Bronchial epithelial cell (primary cell): ENCODE measurements around the gene DOK7. TPM values are rescaled to one million over a fixed set of nuclear protein-coding genes. Genes with fewer than 3 reads are reported as not detected.

Experiments used
- DNase-seq: peaks from one replicate; pipeline ENCODE4 v3.0.0-alpha.2; 2010; ENCODE audit warnings: low read depth
- FAIRE-seq: peaks from 2 replicates; lab custom pipeline; 2011; peaks lifted over from hg19 to GRCh38; lab: Jason Lieb, UNC
- H3K27me3 ChIP-seq: 2 replicates; pipeline ENCODE4 v1.5.1; 2011; ENCODE audit warnings: low read length; ENCODE audit not compliant: control insufficient read depth, insufficient read depth
- H3K36me3 ChIP-seq: 2 replicates; pipeline ENCODE4 v1.5.1; 2011; ENCODE audit warnings: low read length; ENCODE audit not compliant: control insufficient read depth, insufficient read depth
- H3K4me3 ChIP-seq: 2 replicates; pipeline ENCODE4 v1.5.1; 2011; ENCODE audit warnings: mild to moderate bottlenecking, low read depth, low read length, control low read depth
- CTCF ChIP-seq: IDR thresholded peaks from 2 replicates; pipeline ENCODE4 v1.5.1; 2011; ENCODE audit warnings: mild to moderate bottlenecking, moderate library complexity, low read length, control low read depth, inconsistent platforms; ENCODE audit not compliant: insufficient read depth, severe bottlenecking
- total RNA-seq: library from RNA; depleted of rRNA; stranded (reverse); fragments of >200 nt; gene quantifications from 2 replicates; pipeline ENCODE4 v1.2.1, GENCODE V29; 2014

Gene DOK7
- total RNA-seq, 1 donor from 2014 or later, result 4.2 TPM

- no peak for TF ChIP-seq CTCF
- DNase-seq (no peak), FAIRE-seq (no peak)
- no peaks in the 10 kb centered on the region for H3K36me3 ChIP-seq
- H3K27me3 ChIP-seq, result no peaks in the 10 kb centered on the region
- H3K4me3 ChIP-seq, result no peak overlapping the region
These were observed 20.6 kb upstream of the DOK7 start for GRCh38 chr4:3442460-3442958.

GRCh38 chr4:3442959-3443749 is 20.0 kb upstream of the DOK7 start:
- Histone ChIP-seq H3K36me3 (no peaks in the 10 kb centered on the region), H3K27me3 (no peaks in the 10 kb centered on the region), H3K4me3 (no peak overlapping the region)
- peak; percentile 95 for TF ChIP-seq CTCF
- FAIRE-seq (no peak), DNase-seq (no peak)

GRCh38 chr4:3443750-3444309 is 19.3 kb upstream of the DOK7 start:
- no peaks in the 10 kb centered on the region for H3K27me3 ChIP-seq
- no peak overlapping the region for H3K4me3 ChIP-seq
- H3K36me3 ChIP-seq, result no peaks in the 10 kb centered on the region
- DNase-seq, result no peak
- FAIRE-seq, result no peak
- no peak for TF ChIP-seq CTCF

- Histone ChIP-seq H3K4me3 (no peak overlapping the region), H3K27me3 (no peaks in the 10 kb centered on the region), H3K36me3 (no peaks in the 10 kb centered on the region)
- DNase-seq (no peak), FAIRE-seq (no peak)
- TF ChIP-seq CTCF, result no peak
These were observed 18.6 kb upstream of the DOK7 start for GRCh38 chr4:3444351-3445110.

GRCh38 chr4:3445111-3445820 is 17.8 kb upstream of the DOK7 start:
- no peaks in the 10 kb centered on the region for H3K36me3 ChIP-seq
- H3K4me3 ChIP-seq, result no peak overlapping the region
- DNase-seq, result no peak
- no peak for FAIRE-seq
- TF ChIP-seq CTCF, result no peak
- no peaks in the 10 kb centered on the region for H3K27me3 ChIP-seq
